ENCODE measurements around the gene CXCR6.
"Not testable (repeated sequence)": the region's sequence is repeated elsewhere in the genome, so short reads cannot be mapped to it uniquely, and the experiment has no call there.

Gene CXCR6

DNA sequence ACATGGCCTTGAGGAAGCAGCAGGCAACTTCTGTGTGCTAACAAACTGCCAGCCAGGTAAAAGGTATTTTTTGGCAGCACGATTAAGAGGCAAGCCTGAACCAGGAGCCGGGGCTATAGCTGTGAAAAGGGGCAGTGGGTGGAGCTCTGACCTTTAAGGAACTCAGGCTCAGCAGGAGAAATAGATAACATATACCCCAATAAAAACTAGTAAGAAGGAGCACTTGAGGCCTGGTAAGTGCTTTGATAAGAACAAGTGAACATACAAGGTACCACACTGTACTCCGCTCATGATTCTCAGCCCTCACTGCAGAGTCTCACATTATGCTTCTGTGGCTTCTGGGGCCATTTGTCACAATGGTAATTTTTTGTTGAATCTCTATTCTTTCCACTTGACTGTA, 46.9 kb downstream of the CXCR6 start:
- DNase-seq (ENCODE audit: low read depth): no peak

DNA sequence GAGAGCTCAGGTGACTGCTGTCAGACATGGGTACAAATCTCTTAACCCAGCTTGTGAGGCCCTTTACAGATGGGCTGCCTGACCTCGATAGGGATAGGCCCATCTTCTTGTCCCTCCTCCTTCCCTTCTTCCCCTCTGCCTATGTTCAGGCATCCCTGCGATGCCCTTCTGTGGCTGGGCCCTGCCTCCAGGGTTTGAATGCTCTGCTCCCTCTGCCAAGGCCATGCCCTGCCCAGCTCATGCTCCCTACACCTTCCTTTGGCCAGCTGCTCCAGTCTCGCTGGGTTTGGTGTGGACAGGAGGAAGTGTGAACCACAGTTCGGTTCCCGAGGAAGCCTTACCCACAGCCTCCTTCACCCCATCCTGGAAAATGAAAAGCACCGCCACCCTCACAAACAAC, 48.1 kb downstream of the CXCR6 start:
- no peak for DNase-seq (ENCODE audit: low read depth)

DNA sequence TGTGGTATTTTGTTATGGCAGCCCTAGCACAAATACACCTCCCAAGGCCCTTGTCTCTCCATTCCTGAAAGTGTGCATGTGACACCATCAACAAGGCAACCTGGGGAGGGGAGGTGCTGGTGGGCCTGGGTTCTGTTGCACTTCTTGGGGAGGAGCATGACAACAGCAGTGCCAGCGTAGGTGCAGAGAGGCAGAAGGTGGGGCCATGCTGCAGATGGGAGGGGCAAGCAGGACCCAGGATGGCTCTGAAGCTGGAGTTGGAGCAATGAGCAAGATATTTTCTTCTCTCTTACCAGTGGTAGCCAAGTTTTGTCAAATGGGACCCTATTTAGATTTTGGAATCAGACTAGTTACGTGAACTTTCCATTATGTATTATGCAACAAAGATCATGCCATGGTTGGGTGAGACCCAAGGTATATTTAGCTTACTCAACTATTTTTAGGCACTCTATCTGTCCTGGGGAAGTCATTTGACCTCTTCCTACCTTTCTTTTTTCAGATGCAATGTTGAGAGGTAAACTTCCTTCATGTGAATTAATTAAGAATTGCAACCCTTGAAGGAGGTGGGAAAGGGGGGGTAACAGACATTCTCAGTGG, 49.0 kb downstream of the CXCR6 start:
- DNase-seq (ENCODE audit: low read depth): no peak

GRCh38 chr3:45992821-45993221, 49.6 kb downstream of the CXCR6 start:
- DNase-seq (ENCODE audit: low read depth): no peak

GRCh38 chr3:45993421-45994027, 50.3 kb downstream of the CXCR6 start:
- DNase-seq (ENCODE audit: low read depth): no peak

DNA sequence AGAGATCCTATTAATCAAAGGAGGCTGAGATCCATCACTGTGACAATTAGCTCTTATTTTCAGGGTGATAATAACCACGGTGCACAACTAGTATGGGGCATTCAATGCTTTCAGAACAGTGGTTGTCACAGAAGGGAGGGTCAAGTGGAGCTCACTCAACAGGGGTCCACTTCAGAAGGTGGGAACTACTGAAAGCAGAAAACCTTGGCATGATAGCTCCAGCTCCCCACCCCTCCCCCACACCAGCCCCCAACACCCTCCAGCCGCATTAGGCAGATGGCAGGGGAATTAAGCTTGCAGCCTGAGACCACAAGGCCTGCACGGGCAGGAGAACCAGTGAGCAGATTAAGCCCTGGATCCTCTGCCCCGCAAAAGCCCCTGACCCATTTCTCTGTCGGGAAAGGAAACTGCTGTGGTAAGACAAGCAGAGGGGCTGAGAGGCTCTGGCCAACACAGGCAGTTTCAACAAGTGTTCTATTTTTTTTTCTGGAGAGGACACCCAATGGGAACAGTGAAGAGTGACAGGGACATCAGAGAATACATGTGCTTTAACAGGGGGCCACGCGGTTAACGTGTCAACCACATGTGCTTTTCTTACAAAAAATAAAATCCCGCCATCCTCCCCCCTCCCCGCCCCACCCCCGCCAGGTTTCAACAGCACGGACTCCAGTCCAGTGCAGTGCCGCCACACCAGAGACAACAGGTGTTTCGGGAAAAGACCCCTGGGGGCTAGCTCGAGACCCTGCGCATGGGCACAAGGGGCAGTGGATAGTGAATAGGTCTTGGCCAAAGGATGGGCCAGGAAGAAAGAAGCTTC, 51.4 kb downstream of the CXCR6 start:
- no peak for DNase-seq (ENCODE audit: low read depth)

GRCh38 chr3:45995236-45996192, 52.2 kb downstream of the CXCR6 start, which contains the start of gene FYCO1:
FYCO1 (minus strand) TSS chr3:45995824; CDS start chr3:45984910, 10,914 bp downstream.
- DNase-seq (ENCODE audit: low read depth): peak; percentile 72

- DNase-seq (ENCODE audit: low read depth): not testable (repeated sequence)
These were observed 54.2 kb downstream of the CXCR6 start for GRCh38 chr3:45997499-45997898.

- no peak for DNase-seq (ENCODE audit: low read depth)
These were observed 54.7 kb downstream of the CXCR6 start for GRCh38 chr3:45997942-45998341.

Data from stimulated activated CD8-positive, alpha-beta memory T cell treated with anti-CD3 and anti-CD28 coated beads, Interleukin-15, amount 100 ng/mL, for 1 hour (primary cell).